Fibroblast of lung (primary cell): ENCODE data around the gene CMIP. TPM values are rescaled to one million over a fixed set of nuclear protein-coding genes. Genes with fewer than 3 reads are reported as not detected.

Experiments used
- DNase-seq, 2 donors: peaks; one replicate each; pipeline versions ENCODE4 v3.0.0 to v3.0.0-alpha.2; 2010; ENCODE audit warnings: low read depth in 2 of 2
- H2AFZ ChIP-seq: 2 replicates; pipeline ENCODE4 v1.5.1; 2012; ENCODE audit warnings: low read length, control low read depth, inconsistent platforms
- H3K27ac ChIP-seq: 2 replicates; pipeline ENCODE4 v1.5.1; 2011; ENCODE audit warnings: low read length, control low read depth; ENCODE audit not compliant: insufficient read depth
- H3K27me3 ChIP-seq: 2 replicates; pipeline ENCODE4 v1.5.1; 2011; ENCODE audit warnings: mild to moderate bottlenecking, low read length; ENCODE audit not compliant: control insufficient read depth, insufficient read depth
- H3K36me3 ChIP-seq: 2 replicates; pipeline ENCODE4 v1.5.1; 2011; ENCODE audit warnings: low read length; ENCODE audit not compliant: control insufficient read depth, insufficient read depth
- H3K4me1 ChIP-seq: 2 replicates; pipeline ENCODE4 v1.5.1; 2011; ENCODE audit warnings: low read length; ENCODE audit not compliant: control insufficient read depth, insufficient read depth; ENCODE audit errors: extremely low read depth
- H3K4me2 ChIP-seq: 2 replicates; pipeline ENCODE4 v1.5.1; 2011; ENCODE audit warnings: low read length, control low read depth; ENCODE audit not compliant: insufficient read depth; ENCODE audit errors: extremely low read depth
- H3K4me3 ChIP-seq, 4 experiments: fragments of 200-600 bp in 1 of 4; sonication (generic) in 1 of 4; replicated peaks in 1 of 4; 2 replicates each; pipeline ENCODE4 v1.5.1; 2011 to 2016; ENCODE audit warnings: low read length in 4 of 4, low read depth in 3 of 4, mild to moderate bottlenecking in 3 of 4, control low read depth in 2 of 4, inconsistent platforms in 1 of 4, mixed read lengths in 1 of 4; ENCODE audit not compliant: insufficient read depth in 1 of 4; ENCODE audit errors: control extremely low read depth in 1 of 4
- H3K79me2 ChIP-seq: 2 replicates; pipeline ENCODE4 v1.5.1; 2012; ENCODE audit warnings: mild to moderate bottlenecking, low read length, inconsistent platforms; ENCODE audit not compliant: control insufficient read depth, insufficient read depth
- H3K9ac ChIP-seq: 2 replicates; pipeline ENCODE4 v1.5.1; 2011; ENCODE audit warnings: mild to moderate bottlenecking, low read length, control low read depth; ENCODE audit not compliant: insufficient read depth
- H3K9me3 ChIP-seq: 2 replicates; pipeline ENCODE4 v1.5.1; 2012; ENCODE audit warnings: low read depth, low read length; ENCODE audit not compliant: control insufficient read depth, insufficient read depth
- H4K20me1 ChIP-seq: 2 replicates; pipeline ENCODE4 v1.5.1; 2011; ENCODE audit warnings: low read length; ENCODE audit not compliant: control insufficient read depth, insufficient read depth; ENCODE audit errors: extremely low read depth
- CTCF ChIP-seq, 2 donors: IDR thresholded peaks in 1 of 2; conservative IDR thresholded peaks in 1 of 2; 1 replicate in 1 of 2; 2 replicates in 1 of 2; pipeline ENCODE4 v1.5.1; 2011 to 2012; ENCODE audit warnings: low read length in 2 of 2, control low read depth in 1 of 2, inconsistent platforms in 1 of 2, low read depth in 1 of 2, mild to moderate bottlenecking in 1 of 2
- EZH2 ChIP-seq: IDR thresholded peaks from 2 replicates; pipeline ENCODE4 v1.5.1; 2012; ENCODE audit warnings: low read length, control low read depth, mild to moderate bottlenecking; ENCODE audit errors: missing control alignments
- polyA plus RNA-seq, 2 donors: library from polyadenylated mRNA; depleted of rRNA in 1 of 2; stranded (reverse) in 1 of 2; unstranded in 1 of 2; fragments of >200 nt; gene quantifications; 2 replicates each; pipeline ENCODE4 v1.2.1, GENCODE V29; 2011 to 2012; ENCODE audit warnings: missing spikeins in 1 of 2
- total RNA-seq: library from RNA; depleted of rRNA; stranded (reverse); fragments of >200 nt; gene quantifications from 2 replicates; pipeline ENCODE4 v1.2.1, GENCODE V29; 2014

CMIP gene
- total and polyA plus RNA-seq, 2 donors (not counting 1 experiment from before 2014, with no cell fraction given) = 1.9 to 5.1 TPM

GRCh38 chr16:81535679-81536360 lies 91.2 kb downstream of the CMIP start:
- no peaks in the 10 kb centered on the region for H3K79me2 ChIP-seq
- H3K4me1 ChIP-seq = peaks cover 2% of the 10 kb centered on the region
- no peak for DNase-seq
- H3K9me3 ChIP-seq = no peaks in the 10 kb centered on the region
- H3K4me3 ChIP-seq = no peak overlapping the region
- no peak overlapping the region for H2AFZ ChIP-seq
- TF ChIP-seq EZH2 (no peak), CTCF (conservative IDR thresholded peaks at IDR 0.05 in 1 of 2, IDR thresholded peaks at IDR 0.05 in 1 of 2; ENCODE audit: low read depth in 1 of 2, low read length in 2 of 2) (no peak)
- no peaks in the 10 kb centered on the region for H3K27me3 ChIP-seq
- no peak overlapping the region for H3K27ac ChIP-seq
- no peaks in the 10 kb centered on the region for H3K36me3 ChIP-seq
- H3K9ac ChIP-seq = no peak overlapping the region
- no peak overlapping the region for H3K4me2 ChIP-seq
- no peaks in the 10 kb centered on the region for H4K20me1 ChIP-seq

- Histone ChIP-seq H3K9ac (no peak overlapping the region), H3K27ac (no peak overlapping the region), H3K4me1 (peaks cover 2% of the 10 kb centered on the region), H3K4me2 (no peak overlapping the region), H3K79me2 (no peaks in the 10 kb centered on the region), H2AFZ (no peak overlapping the region), H3K27me3 (no peaks in the 10 kb centered on the region), H3K9me3 (no peaks in the 10 kb centered on the region), H3K4me3 (no peak overlapping the region), H3K36me3 (no peaks in the 10 kb centered on the region), H4K20me1 (no peaks in the 10 kb centered on the region)
- DNase-seq = no peak
- no peak for TF ChIP-seq CTCF (conservative IDR thresholded peaks at IDR 0.05 in 1 of 2, IDR thresholded peaks at IDR 0.05 in 1 of 2; ENCODE audit: low read depth in 1 of 2, low read length in 2 of 2)
- TF ChIP-seq EZH2 = no peak
These were observed 92.0 kb downstream of the CMIP start for GRCh38 chr16:81536648-81537047.

- no peak overlapping the region for H2AFZ ChIP-seq
- H3K4me3 ChIP-seq = no peak overlapping the region
- no peak overlapping the region for H3K4me2 ChIP-seq
- H3K36me3 ChIP-seq = no peaks in the 10 kb centered on the region
- TF ChIP-seq EZH2 (no peak), CTCF (conservative IDR thresholded peaks at IDR 0.05 in 1 of 2, IDR thresholded peaks at IDR 0.05 in 1 of 2; ENCODE audit: low read depth in 1 of 2, low read length in 2 of 2) (peak in 1 of 2 donors; percentile 13)
- peak; percentile 44 to 72 for DNase-seq
- H3K9me3 ChIP-seq = no peaks in the 10 kb centered on the region
- no peak overlapping the region for H3K9ac ChIP-seq
- H3K27ac ChIP-seq = no peak overlapping the region
- H3K27me3 ChIP-seq = no peaks in the 10 kb centered on the region
- no peaks in the 10 kb centered on the region for H4K20me1 ChIP-seq
- H3K4me1 ChIP-seq = peaks cover 8% of the 10 kb centered on the region
- no peaks in the 10 kb centered on the region for H3K79me2 ChIP-seq
These were observed 93.3 kb downstream of the CMIP start for GRCh38 chr16:81537721-81538561.
